Fibroblast of lung (primary cell): ENCODE measurements around the gene CATSPERD. TPM values are rescaled to one million over a fixed set of nuclear protein-coding genes. Genes with fewer than 3 reads are reported as not detected.

Experiments used
- DNase-seq, 2 donors: peaks; one replicate each; pipeline versions ENCODE4 v3.0.0 to v3.0.0-alpha.2; 2010; ENCODE audit warnings: low read depth in 2 of 2
- H2AFZ ChIP-seq: 2 replicates; pipeline ENCODE4 v1.5.1; 2012; ENCODE audit warnings: low read length, control low read depth, inconsistent platforms
- H3K27ac ChIP-seq: 2 replicates; pipeline ENCODE4 v1.5.1; 2011; ENCODE audit warnings: low read length, control low read depth; ENCODE audit not compliant: insufficient read depth
- H3K27me3 ChIP-seq: 2 replicates; pipeline ENCODE4 v1.5.1; 2011; ENCODE audit warnings: mild to moderate bottlenecking, low read length; ENCODE audit not compliant: control insufficient read depth, insufficient read depth
- H3K36me3 ChIP-seq: 2 replicates; pipeline ENCODE4 v1.5.1; 2011; ENCODE audit warnings: low read length; ENCODE audit not compliant: control insufficient read depth, insufficient read depth
- H3K4me1 ChIP-seq: 2 replicates; pipeline ENCODE4 v1.5.1; 2011; ENCODE audit warnings: low read length; ENCODE audit not compliant: control insufficient read depth, insufficient read depth; ENCODE audit errors: extremely low read depth
- H3K4me2 ChIP-seq: 2 replicates; pipeline ENCODE4 v1.5.1; 2011; ENCODE audit warnings: low read length, control low read depth; ENCODE audit not compliant: insufficient read depth; ENCODE audit errors: extremely low read depth
- H3K4me3 ChIP-seq, 4 experiments: fragments of 200-600 bp in 1 of 4; sonication (generic) in 1 of 4; replicated peaks in 1 of 4; 2 replicates each; pipeline ENCODE4 v1.5.1; 2011 to 2016; ENCODE audit warnings: low read length in 4 of 4, low read depth in 3 of 4, mild to moderate bottlenecking in 3 of 4, control low read depth in 2 of 4, inconsistent platforms in 1 of 4, mixed read lengths in 1 of 4; ENCODE audit not compliant: insufficient read depth in 1 of 4; ENCODE audit errors: control extremely low read depth in 1 of 4
- H3K79me2 ChIP-seq: 2 replicates; pipeline ENCODE4 v1.5.1; 2012; ENCODE audit warnings: mild to moderate bottlenecking, low read length, inconsistent platforms; ENCODE audit not compliant: control insufficient read depth, insufficient read depth
- H3K9ac ChIP-seq: 2 replicates; pipeline ENCODE4 v1.5.1; 2011; ENCODE audit warnings: mild to moderate bottlenecking, low read length, control low read depth; ENCODE audit not compliant: insufficient read depth
- H3K9me3 ChIP-seq: 2 replicates; pipeline ENCODE4 v1.5.1; 2012; ENCODE audit warnings: low read depth, low read length; ENCODE audit not compliant: control insufficient read depth, insufficient read depth
- H4K20me1 ChIP-seq: 2 replicates; pipeline ENCODE4 v1.5.1; 2011; ENCODE audit warnings: low read length; ENCODE audit not compliant: control insufficient read depth, insufficient read depth; ENCODE audit errors: extremely low read depth
- CTCF ChIP-seq, 2 donors: IDR thresholded peaks in 1 of 2; conservative IDR thresholded peaks in 1 of 2; 1 replicate in 1 of 2; 2 replicates in 1 of 2; pipeline ENCODE4 v1.5.1; 2011 to 2012; ENCODE audit warnings: low read length in 2 of 2, control low read depth in 1 of 2, inconsistent platforms in 1 of 2, low read depth in 1 of 2, mild to moderate bottlenecking in 1 of 2
- EZH2 ChIP-seq: IDR thresholded peaks from 2 replicates; pipeline ENCODE4 v1.5.1; 2012; ENCODE audit warnings: low read length, control low read depth, mild to moderate bottlenecking; ENCODE audit errors: missing control alignments
- polyA plus RNA-seq, 2 donors: library from polyadenylated mRNA; depleted of rRNA in 1 of 2; stranded (reverse) in 1 of 2; unstranded in 1 of 2; fragments of >200 nt; gene quantifications; 2 replicates each; pipeline ENCODE4 v1.2.1, GENCODE V29; 2011 to 2012; ENCODE audit warnings: missing spikeins in 1 of 2
- total RNA-seq: library from RNA; depleted of rRNA; stranded (reverse); fragments of >200 nt; gene quantifications from 2 replicates; pipeline ENCODE4 v1.2.1, GENCODE V29; 2014

The CATSPERD gene
- total and polyA plus RNA-seq, 2 donors (not counting 1 experiment from before 2014, with no cell fraction given), result not detected

- Histone ChIP-seq H3K9ac (no peak overlapping the region), H3K4me3 (no peak overlapping the region), H3K4me2 (no peak overlapping the region)
Observed at GRCh38 chr19:5808120-5808816, 87.8 kb downstream of the CATSPERD start.

GRCh38 chr19:5809053-5809452 lies 88.6 kb downstream of the CATSPERD start:
- no peaks in the 10 kb centered on the region for H4K20me1 ChIP-seq
- H3K79me2 ChIP-seq, result no peaks in the 10 kb centered on the region
- H3K27ac ChIP-seq, result no peak overlapping the region
- DNase-seq, result no peak
- no peaks in the 10 kb centered on the region for H3K36me3 ChIP-seq
- no peak overlapping the region for H3K4me3 ChIP-seq
- no peaks in the 10 kb centered on the region for H3K9me3 ChIP-seq
- H2AFZ ChIP-seq, result no peak overlapping the region
- H3K4me1 ChIP-seq, result no peaks in the 10 kb centered on the region
- H3K9ac ChIP-seq, result no peak overlapping the region
- H3K4me2 ChIP-seq, result no peak overlapping the region
- H3K27me3 ChIP-seq, result peaks cover 12% of the 10 kb centered on the region
- TF ChIP-seq EZH2 (no peak), CTCF (conservative IDR thresholded peaks at IDR 0.05 in 1 of 2, IDR thresholded peaks at IDR 0.05 in 1 of 2; ENCODE audit: low read depth in 1 of 2, low read length in 2 of 2) (no peak)

More at GRCh38 chr19:5808120-5808816, 87.8 kb downstream of the CATSPERD start:
- no peak overlapping the region for H3K27ac ChIP-seq
- no peak for DNase-seq
- no peak overlapping the region for H2AFZ ChIP-seq
- no peaks in the 10 kb centered on the region for H3K79me2 ChIP-seq
- H4K20me1 ChIP-seq, result no peaks in the 10 kb centered on the region
- H3K4me1 ChIP-seq, result peaks cover 4% of the 10 kb centered on the region
- H3K27me3 ChIP-seq, result peaks cover 12% of the 10 kb centered on the region
- no peaks in the 10 kb centered on the region for H3K9me3 ChIP-seq
- H3K36me3 ChIP-seq, result no peaks in the 10 kb centered on the region
- TF ChIP-seq CTCF (conservative IDR thresholded peaks at IDR 0.05 in 1 of 2, IDR thresholded peaks at IDR 0.05 in 1 of 2; ENCODE audit: low read depth in 1 of 2, low read length in 2 of 2), result no peak
- no peak for TF ChIP-seq EZH2

- no peak overlapping the region for H3K4me2 ChIP-seq
- TF ChIP-seq EZH2, result no peak
- TF ChIP-seq CTCF (conservative IDR thresholded peaks at IDR 0.05 in 1 of 2, IDR thresholded peaks at IDR 0.05 in 1 of 2; ENCODE audit: low read depth in 1 of 2, low read length in 2 of 2), result no peak
- H3K4me1 ChIP-seq, result no peaks in the 10 kb centered on the region
- no peak for DNase-seq
- H3K9ac ChIP-seq, result no peak overlapping the region
- H3K27me3 ChIP-seq, result peaks cover 13% of the 10 kb centered on the region
- no peak overlapping the region for H2AFZ ChIP-seq
- no peak overlapping the region for H3K27ac ChIP-seq
- no peak overlapping the region for H3K4me3 ChIP-seq
- H4K20me1 ChIP-seq, result no peaks in the 10 kb centered on the region
- no peaks in the 10 kb centered on the region for H3K9me3 ChIP-seq
- H3K79me2 ChIP-seq, result no peaks in the 10 kb centered on the region
- H3K36me3 ChIP-seq, result no peaks in the 10 kb centered on the region
Observed at GRCh38 chr19:5809469-5809868, 89.0 kb downstream of the CATSPERD start.
